Keratinocyte (primary cell): ENCODE data around the gene CEACAM21. TPM values are rescaled to one million over a fixed set of nuclear protein-coding genes. Genes with fewer than 3 reads are reported as not detected.

Experiments used
- DNase-seq: peaks from one replicate; pipeline ENCODE4 v3.0.0-alpha.2; 2011; ENCODE audit warnings: low read depth, missing footprints, low spot score
- FAIRE-seq: peaks from 2 replicates; lab custom pipeline; 2011; peaks lifted over from hg19 to GRCh38; lab: Jason Lieb, UNC
- H2AFZ ChIP-seq: 2 replicates; pipeline ENCODE4 v1.6.0; 2012; ENCODE audit warnings: low read length, control low read depth, inconsistent platforms; ENCODE audit not compliant: control insufficient read depth
- H3K27ac ChIP-seq: 2 replicates; pipeline ENCODE4 v1.5.1; 2011; ENCODE audit warnings: low read length; ENCODE audit not compliant: control insufficient read depth, insufficient read depth
- H3K27me3 ChIP-seq: 3 replicates; pipeline ENCODE4 v1.6.0; 2011; ENCODE audit warnings: low read length; ENCODE audit not compliant: control insufficient read depth, insufficient read depth; ENCODE audit errors: extremely low read depth
- H3K36me3 ChIP-seq, 2 experiments: 2 replicates in 1 of 2; 3 replicates in 1 of 2; pipeline ENCODE4 v1.5.1; 2011; ENCODE audit warnings: low read length in 2 of 2, mild to moderate bottlenecking in 1 of 2; ENCODE audit not compliant: control insufficient read depth in 2 of 2, insufficient read depth in 2 of 2; ENCODE audit errors: extremely low read depth in 1 of 2
- H3K4me1 ChIP-seq: 3 replicates; pipeline ENCODE4 v1.5.1; 2011; ENCODE audit warnings: low read length; ENCODE audit not compliant: control insufficient read depth, insufficient read depth; ENCODE audit errors: extremely low read depth
- H3K4me2 ChIP-seq: 3 replicates; pipeline ENCODE4 v1.6.0; 2011; ENCODE audit warnings: low read depth, low read length; ENCODE audit not compliant: control insufficient read depth, insufficient read depth; ENCODE audit errors: extremely low read depth
- H3K4me3 ChIP-seq, 3 experiments: fragments of 200-600 bp in 1 of 3; sonication (generic) in 1 of 3; 2 replicates in 2 of 3; 3 replicates in 1 of 3; pipeline ENCODE4 v1.5.1; 2011 to 2016; ENCODE audit warnings: low read length in 3 of 3, mild to moderate bottlenecking in 3 of 3, control low read depth in 2 of 3, inconsistent platforms in 1 of 3, low read depth in 1 of 3, mixed read lengths in 1 of 3, mixed run types in 1 of 3, moderate library complexity in 1 of 3; ENCODE audit not compliant: control insufficient read depth in 2 of 3, insufficient read depth in 2 of 3; ENCODE audit errors: extremely low read depth in 1 of 3
- H3K79me2 ChIP-seq: 2 replicates; pipeline ENCODE4 v1.6.0; 2012; ENCODE audit warnings: low read length; ENCODE audit not compliant: control insufficient read depth, insufficient read depth
- H3K9ac ChIP-seq: 3 replicates; pipeline ENCODE4 v1.6.0; 2011; ENCODE audit warnings: low read length; ENCODE audit not compliant: control insufficient read depth, insufficient read depth; ENCODE audit errors: extremely low read depth
- H3K9me1 ChIP-seq: 3 replicates; pipeline ENCODE4 v1.6.0; 2011; ENCODE audit warnings: low read length; ENCODE audit not compliant: control insufficient read depth, insufficient read depth; ENCODE audit errors: extremely low read depth
- H3K9me3 ChIP-seq: 2 replicates; pipeline ENCODE4 v1.5.1; 2012; ENCODE audit warnings: low read depth, low read length; ENCODE audit not compliant: control insufficient read depth
- H4K20me1 ChIP-seq: 3 replicates; pipeline ENCODE4 v1.6.0; 2011; ENCODE audit warnings: low read length; ENCODE audit not compliant: control insufficient read depth, insufficient read depth; ENCODE audit errors: extremely low read depth
- CTCF ChIP-seq, 3 experiments: IDR thresholded peaks in 1 of 3; conservative IDR thresholded peaks in 1 of 3; optimal IDR thresholded peaks in 1 of 3; 2 replicates in 2 of 3; 3 replicates in 1 of 3; pipeline versions ENCODE3 to v1.5.1; 2011; ENCODE audit warnings: low read length in 3 of 3, mild to moderate bottlenecking in 3 of 3, moderate library complexity in 2 of 3, control low read depth in 1 of 3, inconsistent platforms in 1 of 3; ENCODE audit not compliant: insufficient read depth in 2 of 3; ENCODE audit errors: extremely low read depth in 1 of 3
- EZH2 ChIP-seq: IDR thresholded peaks from one replicate; pipeline ENCODE4 v1.6.1; 2012; ENCODE audit warnings: inconsistent platforms, mild to moderate bottlenecking, low read length, moderate library complexity
- dilution Hi-C: fragments of 300-500 bp; cut with MboI; formaldehyde crosslinking; loops from one replicate; pipeline ENCODE4 v1.7.0; 2020; ENCODE audit warnings: low sequenced_read_pairs; ENCODE audit not compliant: extremely low pct_ligation_motif_present
- polyA plus RNA-seq, 5 experiments: library from polyadenylated mRNA; depleted of rRNA in 3 of 5; stranded (reverse) in 3 of 5; stranded (forward) in 1 of 5; unstranded in 1 of 5; fragments of >200 nt; gene quantifications; 1 replicate in 1 of 5; 2 replicates in 3 of 5; 3 replicates in 1 of 5; pipeline versions ENCODE4 v1.2.1 to v1.2.3, GENCODE V29; 2011 to 2012; ENCODE audit warnings: missing spikeins in 2 of 5, low read depth in 1 of 5, low replicate concordance in 1 of 5

CEACAM21 gene
- polyA plus RNA-seq, 1 donor (not counting 4 experiments of a cell fraction or from before 2014, with no cell fraction given): not detected

GRCh38 chr19:41530761-41531301, 45.1 kb upstream of the CEACAM21 start:
- dilution Hi-C loops: no loop called here
- no peaks in the 10 kb centered on the region for H3K79me2 ChIP-seq
- H3K4me1 ChIP-seq: no peaks in the 10 kb centered on the region
- H2AFZ ChIP-seq: no peak overlapping the region
- no peaks in the 10 kb centered on the region for H3K9me3 ChIP-seq
- no peak overlapping the region for H3K4me2 ChIP-seq
- H3K27me3 ChIP-seq: no peaks in the 10 kb centered on the region
- TF ChIP-seq EZH2: no peak
- no peak for TF ChIP-seq CTCF (optimal IDR thresholded peaks at IDR 0.05 in 1 of 3, IDR thresholded peaks at IDR 0.05 in 1 of 3, conservative IDR thresholded peaks at IDR 0.05 in 1 of 3; ENCODE audit: extremely low read depth in 1 of 3, insufficient read depth in 2 of 3, low read length in 3 of 3)
- H3K9ac ChIP-seq: no peak overlapping the region
- no peak for DNase-seq
- no peak overlapping the region for H3K27ac ChIP-seq
- no peak overlapping the region for H3K4me3 ChIP-seq
- H3K36me3 ChIP-seq: no peaks in the 10 kb centered on the region
- H4K20me1 ChIP-seq: no peaks in the 10 kb centered on the region
- no peaks in the 10 kb centered on the region for H3K9me1 ChIP-seq
- FAIRE-seq: peak; percentile 53

GRCh38 chr19:41531438-41532311, 44.3 kb upstream of the CEACAM21 start:
- H3K27ac ChIP-seq: no peak overlapping the region
- dilution Hi-C loops: no loop called here
- no peak overlapping the region for H3K4me2 ChIP-seq
- TF ChIP-seq CTCF (optimal IDR thresholded peaks at IDR 0.05 in 1 of 3, IDR thresholded peaks at IDR 0.05 in 1 of 3, conservative IDR thresholded peaks at IDR 0.05 in 1 of 3; ENCODE audit: extremely low read depth in 1 of 3, insufficient read depth in 2 of 3, low read length in 3 of 3) (no peak), EZH2 (no peak)
- H2AFZ ChIP-seq: no peak overlapping the region
- no peak overlapping the region for H3K4me3 ChIP-seq
- FAIRE-seq: no peak
- no peaks in the 10 kb centered on the region for H3K4me1 ChIP-seq
- no peaks in the 10 kb centered on the region for H3K27me3 ChIP-seq
- H3K36me3 ChIP-seq: no peaks in the 10 kb centered on the region
- no peaks in the 10 kb centered on the region for H3K9me1 ChIP-seq
- H3K9me3 ChIP-seq: no peaks in the 10 kb centered on the region
- DNase-seq: no peak
- no peaks in the 10 kb centered on the region for H3K79me2 ChIP-seq
- H3K9ac ChIP-seq: no peak overlapping the region
- no peaks in the 10 kb centered on the region for H4K20me1 ChIP-seq
